Ramos (cell line): ENCODE results near the gene ATN1.

Experiments
- in situ Hi-C: fragments of 300-500 bp; cut with MboI; formaldehyde crosslinking; loops from one replicate; pipeline ENCODE4 v1.14.3; 2022; ENCODE audit warnings: low sequenced_read_pairs; ENCODE audit not compliant: unreplicated experiment

ATN1 gene

DNA sequence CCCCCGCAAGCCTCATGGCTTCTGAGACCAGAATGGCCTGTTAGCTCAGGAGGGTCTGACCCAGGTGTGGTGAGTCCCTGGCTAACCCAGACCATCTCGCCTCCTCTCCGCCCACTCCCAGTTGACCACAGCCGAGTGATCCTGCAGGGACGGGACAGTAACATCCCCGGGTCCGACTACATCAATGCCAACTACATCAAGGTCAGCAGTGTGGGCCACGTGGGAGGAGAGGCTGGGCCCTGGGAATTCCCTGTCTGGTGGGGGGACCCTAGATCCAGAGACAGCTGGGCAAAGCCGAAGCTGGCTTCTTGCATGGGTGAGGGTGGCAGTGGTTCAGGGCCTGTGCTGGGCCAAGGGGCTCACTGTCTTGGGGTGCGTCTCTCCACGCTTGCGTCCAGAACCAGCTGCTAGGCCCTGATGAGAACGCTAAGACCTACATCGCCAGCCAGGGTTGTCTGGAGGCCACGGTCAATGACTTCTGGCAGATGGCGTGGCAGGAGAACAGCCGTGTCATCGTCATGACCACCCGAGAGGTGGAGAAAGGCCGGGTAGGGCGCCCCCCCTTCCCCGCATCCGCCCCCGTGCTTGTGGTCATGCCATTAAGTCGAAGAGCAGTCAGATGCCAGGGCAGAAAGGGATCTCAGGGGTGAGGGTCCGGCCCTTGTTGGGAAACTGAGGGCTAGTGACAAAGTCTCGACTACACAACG lies 28.4 kb downstream of the ATN1 start:
- in situ Hi-C loops: no loop called here

DNA sequence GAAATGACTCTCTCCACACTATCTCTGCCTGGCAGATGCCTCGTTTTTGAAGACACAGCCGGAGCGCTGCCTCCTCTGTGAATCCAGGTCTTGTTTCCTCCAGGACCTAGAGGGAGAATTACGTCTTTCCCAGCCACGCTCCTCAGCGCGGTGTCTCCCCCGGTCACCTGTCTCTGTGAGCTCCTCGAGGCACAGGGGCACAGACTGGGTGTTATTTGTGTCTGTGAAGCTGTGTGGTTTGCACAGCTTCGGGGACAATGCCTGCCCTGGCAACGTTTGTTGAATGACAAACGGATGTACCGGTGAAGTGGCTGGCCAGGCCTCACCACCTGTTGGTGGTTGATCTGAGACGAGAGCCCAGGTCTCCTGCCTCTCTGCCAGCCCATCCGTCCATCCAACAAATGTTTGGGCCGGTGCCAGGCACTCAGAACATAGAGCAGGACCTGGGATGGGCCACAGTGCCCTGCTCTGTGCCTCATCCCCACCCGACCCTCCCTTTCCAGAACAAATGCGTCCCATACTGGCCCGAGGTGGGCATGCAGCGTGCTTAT lies 29.5 kb downstream of the ATN1 start:
- in situ Hi-C loops: no loop called here

DNA sequence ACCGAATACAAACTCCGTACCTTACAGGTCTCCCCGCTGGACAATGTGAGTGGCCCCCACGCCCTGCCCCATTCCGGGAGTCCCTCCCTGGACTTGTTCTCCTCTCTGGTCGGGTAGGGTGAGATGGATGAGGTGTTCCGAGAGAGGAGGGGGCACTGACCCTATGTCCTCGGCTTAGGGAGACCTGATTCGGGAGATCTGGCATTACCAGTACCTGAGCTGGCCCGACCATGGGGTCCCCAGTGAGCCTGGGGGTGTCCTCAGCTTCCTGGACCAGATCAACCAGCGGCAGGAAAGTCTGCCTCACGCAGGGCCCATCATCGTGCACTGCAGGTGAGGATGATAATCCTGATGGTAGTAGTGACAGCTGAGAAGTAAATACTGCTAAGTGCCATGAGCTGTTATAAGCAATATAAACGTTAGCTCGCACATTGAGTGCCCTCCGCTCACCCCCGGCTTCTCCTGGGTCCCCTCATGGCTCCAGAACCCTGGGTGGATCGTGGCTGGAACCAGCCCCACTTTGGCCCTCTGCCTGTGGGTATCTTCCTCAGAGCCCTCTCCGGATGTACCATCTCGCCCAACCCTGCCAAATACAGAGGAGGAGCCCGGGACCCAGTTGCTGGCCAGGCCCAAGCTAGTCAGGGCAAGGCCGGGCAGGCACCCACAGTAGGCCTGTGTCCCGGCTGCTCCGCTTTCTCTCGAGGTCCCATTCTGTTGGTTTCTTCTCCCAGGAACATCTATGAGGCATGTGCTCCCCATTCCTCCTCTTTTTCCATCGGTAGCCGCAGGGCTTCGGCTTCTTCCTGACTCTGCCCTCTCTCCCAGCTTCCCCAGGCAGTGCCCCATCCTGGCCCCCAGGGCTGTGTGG lies 30.2 kb downstream of the ATN1 start:
- in situ Hi-C loops: no loop called here

DNA sequence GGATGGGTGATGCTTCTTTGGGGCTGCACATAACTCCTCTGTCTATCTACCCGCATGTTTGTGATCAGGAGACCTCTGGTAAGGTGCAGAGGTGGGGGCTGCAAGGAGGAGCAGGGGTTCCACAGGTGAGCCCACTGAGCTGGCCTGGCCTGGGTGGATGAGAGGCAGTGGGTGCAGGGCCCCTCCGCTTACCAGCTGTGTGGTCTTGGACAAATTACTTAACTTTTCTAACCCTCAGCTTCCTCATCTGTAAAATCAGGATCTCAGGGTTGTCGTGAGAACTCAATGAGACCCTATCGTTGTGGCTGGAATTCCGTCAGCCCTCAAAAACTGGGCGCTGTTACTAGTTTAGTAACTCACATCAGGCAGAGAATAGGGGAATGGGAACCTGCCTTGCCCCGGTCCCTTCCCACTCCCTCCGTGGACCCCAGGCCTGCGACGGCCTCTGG lies 30.9 kb downstream of the ATN1 start:
- in situ Hi-C loops: no loop called here

DNA sequence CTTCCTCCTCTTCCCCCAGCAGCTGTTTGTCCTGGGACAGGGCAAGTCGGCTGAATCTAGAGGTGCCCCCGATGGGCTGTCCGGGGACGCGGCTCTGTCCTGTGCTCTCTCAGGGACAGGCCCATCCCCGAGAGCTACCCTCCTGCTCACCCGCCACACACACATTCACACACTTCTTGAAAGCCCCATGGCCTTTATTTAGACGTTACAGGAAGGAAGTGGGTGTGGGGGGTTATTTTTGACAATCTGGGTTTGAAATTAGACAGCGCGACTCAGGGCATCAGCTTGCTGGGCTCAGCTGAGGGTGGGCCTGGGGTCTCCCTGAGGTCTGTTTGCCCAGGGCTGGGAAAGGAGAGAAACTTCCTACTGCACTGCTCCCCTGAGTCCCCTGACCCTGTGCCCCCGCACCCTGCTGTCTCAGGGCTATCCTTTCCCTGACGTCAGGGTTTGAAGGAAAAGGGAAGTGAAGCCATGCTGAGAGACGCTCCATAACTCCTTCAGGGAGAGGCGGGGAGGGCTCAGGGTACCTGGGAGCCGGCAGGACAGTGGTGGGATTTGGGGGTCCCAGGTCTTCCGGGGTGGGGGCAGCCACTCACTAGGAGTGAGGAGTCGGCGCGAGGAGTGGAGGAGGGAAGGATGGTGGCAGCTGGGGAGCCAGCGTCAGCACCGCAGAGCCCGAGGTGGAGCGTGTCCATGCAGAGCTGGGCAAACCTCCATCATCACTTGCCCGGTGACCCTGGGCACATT lies 31.5 kb downstream of the ATN1 start:
- in situ Hi-C loops: no loop called here

DNA sequence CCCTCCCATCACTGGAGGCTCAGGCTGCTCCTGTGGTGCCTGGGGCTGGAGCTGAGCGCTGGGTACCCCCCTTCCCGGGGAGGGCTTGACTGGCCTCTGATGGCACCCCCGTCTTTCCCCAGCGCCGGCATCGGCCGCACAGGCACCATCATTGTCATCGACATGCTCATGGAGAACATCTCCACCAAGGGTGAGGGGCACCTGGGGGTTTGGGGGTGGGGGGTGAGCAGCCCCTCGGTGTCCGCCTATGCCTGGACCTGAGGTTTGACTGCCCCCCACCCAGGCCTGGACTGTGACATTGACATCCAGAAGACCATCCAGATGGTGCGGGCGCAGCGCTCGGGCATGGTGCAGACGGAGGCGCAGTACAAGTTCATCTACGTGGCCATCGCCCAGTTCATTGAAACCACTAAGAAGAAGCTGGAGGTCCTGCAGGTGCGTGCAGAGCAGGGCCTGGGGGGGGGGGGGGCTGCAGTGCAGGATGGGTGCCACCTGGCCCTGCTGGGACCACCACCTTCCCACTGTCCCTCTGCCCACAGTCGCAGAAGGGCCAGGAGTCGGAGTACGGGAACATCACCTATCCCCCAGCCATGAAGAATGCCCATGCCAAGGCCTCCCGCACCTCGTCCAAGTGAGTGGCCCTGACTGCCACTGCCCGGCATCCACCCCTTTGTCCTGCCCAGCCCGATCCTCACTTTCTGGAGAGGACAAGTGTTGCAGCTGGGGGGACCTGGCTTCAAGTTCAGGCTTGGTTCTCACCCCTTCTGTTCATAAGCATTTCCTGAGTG lies 32.2 kb downstream of the ATN1 start:
- in situ Hi-C loops: no loop called here

DNA sequence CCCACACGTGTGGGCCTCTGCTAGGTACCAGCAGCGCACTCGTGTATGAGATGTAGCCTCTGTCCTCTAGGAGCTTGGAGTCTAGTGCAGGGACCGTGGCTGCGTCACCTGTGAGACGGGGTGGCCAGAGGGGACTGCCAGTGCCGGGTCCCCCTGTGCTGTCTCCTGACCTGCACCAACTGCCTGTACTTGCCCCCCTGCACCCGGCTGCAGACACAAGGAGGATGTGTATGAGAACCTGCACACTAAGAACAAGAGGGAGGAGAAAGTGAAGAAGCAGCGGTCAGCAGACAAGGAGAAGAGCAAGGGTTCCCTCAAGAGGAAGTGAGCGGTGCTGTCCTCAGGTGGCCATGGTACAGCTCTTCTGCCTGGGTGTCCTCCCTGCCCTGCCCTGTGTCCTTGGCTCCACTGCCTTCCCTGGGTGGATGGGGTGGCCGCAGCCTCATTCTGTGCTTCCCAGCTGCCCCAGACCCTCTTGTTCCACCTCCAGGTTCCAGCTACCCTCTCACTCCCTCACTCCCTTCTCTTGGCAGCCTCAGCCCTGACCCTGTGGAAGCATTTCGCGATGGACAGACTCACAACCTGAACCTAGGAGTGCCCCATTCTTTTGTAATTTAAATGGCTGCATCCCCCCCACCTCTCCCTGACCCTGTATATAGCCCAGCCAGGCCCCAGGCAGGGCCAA lies 33.0 kb downstream of the ATN1 start:
- in situ Hi-C loops: no loop called here

DNA sequence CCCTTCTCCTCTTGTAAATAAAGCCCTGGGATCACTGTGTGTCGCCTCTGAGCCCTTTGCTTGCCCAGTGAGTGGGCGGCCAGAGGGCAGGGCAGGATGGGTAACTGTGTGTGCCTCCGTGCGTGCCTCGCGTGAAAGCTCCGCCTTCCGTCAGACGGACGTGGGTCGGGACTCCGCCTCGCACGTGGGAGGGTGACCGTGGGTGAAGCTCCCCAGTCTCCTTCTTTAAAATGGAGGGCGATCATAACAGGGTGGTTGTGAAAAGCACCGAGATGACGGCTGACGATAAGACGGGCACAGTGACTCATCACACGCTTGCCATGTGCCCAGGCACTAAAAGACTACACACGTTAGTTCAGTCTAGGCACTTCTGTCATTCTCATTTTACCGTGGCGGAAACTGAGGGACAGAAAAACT lies 33.5 kb downstream of the ATN1 start:
- in situ Hi-C loops: no loop called here

DNA sequence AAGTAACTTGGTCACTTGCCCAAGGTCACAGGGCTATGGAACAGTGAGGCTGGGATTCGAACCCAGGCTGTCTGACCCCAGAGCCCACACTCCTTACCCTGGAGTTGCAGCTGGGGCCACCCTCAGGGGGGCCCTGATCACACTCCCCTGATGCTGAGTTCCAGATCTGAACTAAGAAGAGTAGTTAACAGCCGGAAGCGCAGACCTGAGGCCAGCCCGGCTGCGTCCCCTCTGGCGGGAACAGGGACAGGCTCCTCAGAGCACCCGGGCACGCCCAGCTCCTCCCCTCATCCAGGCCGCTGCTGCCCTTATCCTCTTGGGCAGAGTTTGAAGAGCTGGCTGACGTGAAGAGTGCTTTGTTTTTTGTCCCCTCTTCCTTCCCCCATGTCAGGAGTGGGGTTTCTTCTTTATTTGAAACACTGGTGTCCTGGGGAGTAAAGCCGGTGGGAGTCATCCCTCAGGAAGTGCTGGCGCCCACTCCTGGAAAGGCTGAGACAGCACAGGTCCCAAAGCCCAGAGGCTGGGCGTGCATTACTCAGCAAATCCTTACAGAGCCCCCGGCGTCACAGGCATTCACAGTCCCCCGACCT lies 34.0 kb downstream of the ATN1 start:
- in situ Hi-C loops: no loop called here

DNA sequence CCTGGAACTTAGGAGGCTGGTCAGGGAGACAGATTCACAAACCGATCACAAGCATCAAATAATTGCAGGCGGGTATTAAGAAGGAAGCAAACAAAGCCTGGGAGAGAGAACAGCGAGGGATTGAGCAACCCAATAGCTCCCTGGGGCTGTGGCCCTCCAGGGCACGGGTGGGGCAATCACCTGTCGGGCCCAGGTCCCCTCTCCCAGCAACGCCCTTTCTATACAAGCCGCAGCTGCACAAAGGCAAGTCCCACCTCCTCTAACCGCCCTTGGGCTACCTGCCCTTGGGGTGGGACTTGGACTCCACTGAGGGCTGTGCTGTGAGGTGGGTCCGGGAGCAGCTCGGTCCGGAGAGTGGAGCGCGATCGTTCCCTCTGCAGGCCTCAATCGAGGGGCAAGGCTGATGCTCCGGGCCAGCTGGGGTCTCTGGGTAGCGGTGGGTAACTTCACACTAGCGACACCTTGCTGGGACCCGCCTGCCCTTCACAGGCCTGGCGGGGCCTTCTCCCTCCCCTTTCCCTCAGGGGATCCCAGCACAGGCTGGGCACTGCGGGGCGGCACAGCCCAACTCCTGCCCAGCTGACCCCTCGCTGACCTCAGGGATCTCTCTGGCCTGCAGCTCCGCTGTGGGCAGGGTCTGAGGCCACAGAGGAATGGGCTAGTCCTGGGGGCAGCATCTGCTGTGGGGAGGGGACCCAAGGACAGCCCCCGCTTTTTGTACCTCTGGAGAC lies 34.7 kb downstream of the ATN1 start:
- in situ Hi-C loops: no loop called here

DNA sequence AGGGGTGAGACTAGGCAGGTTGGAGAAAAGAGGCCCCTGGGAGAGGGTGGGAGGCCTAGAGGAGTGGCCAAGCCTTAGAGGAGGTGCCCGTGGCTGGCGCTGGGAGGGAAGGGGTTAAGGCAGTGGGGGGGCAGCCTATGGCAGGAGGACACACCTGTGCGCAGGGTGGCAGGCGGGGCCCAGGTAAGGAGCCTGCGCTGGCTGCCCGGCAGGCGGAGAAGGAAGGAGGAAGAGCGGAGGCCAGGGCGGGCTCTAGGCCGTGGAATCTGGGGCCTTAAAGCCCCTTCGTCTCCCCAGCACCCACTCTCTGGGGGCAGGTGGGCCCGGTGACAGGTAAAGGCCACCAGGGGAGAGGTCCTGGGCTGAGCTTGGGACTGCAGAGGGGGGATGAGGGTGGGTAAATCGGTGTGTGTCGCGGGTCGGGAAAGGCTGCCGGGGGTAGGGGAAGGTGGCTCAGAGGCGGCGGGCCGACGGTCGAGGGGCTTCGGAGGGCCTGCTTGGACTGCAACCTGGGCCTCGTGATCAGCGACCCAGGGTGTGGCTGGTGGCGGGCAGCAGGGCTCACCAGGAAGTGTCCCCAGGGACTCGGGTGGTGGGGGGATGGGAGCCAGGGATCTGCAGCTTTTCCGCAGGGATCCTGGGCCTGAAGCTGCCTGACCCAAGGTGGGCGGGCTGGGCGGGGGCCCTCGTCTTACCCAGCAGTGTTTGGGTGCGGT lies 35.4 kb downstream of the ATN1 start:
- in situ Hi-C loops: no loop called here

DNA sequence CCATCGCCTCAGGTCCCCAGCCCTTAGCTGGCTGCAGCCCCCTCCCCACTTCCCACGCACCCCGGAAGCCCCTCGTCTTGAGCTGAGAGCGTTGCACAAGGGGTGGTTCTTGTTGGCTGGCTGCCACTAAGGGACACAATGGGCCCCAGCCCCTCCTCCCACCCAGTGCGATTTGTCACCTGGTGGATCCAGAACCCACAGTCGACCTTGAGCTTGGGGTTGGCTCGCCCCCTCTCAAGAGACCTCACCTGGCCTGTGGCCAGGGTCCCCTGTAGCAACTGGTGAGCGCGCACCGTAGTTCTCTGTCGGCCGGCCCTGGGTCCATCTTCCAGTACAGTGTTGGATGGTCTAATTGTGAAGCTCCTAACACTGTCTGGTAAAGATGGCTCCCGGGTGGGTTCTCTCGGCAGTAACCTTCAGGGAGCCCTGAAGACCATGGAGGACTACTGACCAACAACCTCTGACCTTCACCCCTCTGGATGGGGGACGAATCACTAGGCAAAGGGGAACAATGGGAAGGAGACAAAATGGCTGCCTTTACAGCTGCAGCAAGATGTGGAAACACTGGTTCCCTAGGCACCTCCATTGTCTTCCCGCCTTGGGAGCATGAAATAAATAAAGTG lies 36.1 kb downstream of the ATN1 start:
- in situ Hi-C loops: no loop called here

DNA sequence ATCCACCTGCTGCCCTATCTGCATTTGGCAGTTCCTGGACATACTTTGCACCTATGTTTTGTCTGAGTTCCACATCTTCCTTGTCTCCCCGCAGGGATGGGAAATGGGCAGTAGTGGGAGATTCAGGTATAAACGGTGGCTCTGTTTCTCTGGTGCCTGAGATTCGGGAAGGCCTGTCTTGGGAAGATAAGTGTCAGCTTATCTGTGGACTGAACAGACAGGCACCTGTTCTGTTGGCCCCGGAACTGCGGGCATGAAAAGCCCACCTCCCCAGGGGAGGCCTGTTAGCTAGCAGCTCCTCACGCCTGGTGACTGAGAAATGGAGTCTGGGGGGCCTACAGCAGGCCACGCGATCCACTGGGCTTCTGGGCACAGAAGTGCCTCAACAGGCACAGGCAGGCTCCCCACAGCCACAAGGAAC lies 36.9 kb downstream of the ATN1 start:
- in situ Hi-C loops: no loop called here

DNA sequence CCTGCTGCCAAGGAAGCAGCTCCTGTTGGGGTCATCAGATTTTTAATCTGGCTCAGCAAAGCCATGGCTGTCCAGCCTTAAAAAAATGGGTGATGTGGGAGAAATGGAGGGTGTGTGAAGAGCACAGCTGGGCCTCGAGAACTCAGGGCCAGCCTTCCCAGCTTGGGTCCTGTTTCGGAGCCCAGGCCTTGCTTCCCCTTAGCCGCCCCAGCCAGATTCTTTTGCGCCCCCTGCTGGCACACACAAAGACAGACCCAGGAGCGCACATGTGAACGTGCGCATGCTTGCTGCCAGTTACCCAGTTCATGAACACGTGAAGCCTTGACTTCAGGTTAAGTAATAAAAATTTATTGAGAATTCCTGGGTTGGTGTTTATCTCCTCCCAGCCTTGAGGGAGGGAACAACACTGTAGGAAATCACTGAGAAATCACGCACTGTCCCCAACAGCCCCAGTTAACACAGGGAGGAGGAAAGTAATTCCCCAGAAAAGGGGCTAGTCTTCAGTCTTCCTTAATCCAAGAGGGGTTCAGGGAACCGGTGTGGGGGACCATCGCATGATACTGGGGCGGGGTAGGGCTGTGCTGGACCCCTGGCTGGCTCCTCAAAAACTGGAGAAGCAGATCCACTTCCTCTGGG lies 37.4 kb downstream of the ATN1 start:
- in situ Hi-C loops: no loop called here

DNA sequence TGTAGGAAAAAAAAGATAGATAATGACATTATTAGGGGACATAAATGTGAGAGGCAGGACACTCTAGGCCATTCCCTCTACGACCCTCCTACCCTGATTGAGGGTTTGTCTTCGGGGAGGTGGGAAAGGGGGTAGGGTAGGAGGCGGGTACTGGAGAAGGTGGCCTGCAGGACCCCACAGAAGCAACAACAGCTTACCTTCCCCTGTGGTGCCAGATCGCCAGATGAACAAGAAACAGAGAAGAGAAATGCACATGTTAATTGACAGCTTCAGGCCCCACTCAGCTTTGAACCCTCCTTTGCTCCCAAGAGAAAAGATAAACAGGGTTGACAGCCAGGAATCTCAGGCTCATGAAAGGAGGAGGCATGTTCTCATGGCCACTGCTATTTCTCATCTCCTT lies 38.0 kb downstream of the ATN1 start:
- in situ Hi-C loops: no loop called here

DNA sequence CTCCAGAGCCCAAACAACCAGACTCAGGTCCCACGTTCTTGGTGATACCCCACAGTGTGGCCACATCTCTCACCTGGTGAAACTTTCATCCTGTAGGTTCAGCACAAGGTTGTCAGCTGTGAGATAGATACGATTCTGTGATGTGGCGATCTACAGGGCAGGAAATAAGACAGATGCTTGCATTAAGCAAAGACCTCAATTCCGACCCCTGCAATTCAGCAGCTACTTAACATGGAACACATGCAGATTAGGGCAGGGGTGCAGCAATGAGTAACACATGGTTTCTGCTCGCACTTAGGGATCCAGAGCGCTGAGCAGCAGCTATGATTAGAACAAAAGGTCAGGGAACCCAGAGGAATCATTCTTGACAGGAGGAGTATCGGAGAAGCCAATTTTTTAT lies 38.6 kb downstream of the ATN1 start:
- in situ Hi-C loops: no loop called here

DNA sequence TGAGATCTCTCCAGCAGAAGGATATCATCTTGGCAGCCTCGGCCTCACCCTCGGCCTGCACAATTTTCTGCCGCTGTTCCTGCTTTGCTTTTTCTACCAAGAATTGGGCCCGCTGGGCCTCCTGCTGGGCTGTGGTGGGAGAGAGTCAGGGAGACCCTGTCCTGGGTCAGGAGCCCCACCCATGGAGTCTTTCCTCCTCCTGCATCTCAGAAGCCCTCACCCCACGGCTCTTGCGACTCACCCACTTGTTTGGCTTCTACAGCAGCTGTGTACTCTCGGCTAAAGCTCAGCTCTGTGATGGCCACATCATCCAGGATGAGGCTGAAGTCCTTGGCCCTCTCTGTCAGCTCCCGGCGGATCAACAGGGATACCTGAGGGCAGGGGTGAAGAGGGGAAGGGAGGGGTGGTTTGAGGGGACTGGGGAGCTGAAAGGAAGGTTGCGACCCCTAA lies 39.9 kb downstream of the ATN1 start:
- in situ Hi-C loops: no loop called here
